Mucosa of descending colon (tissue), 3 donors: Measurements from ENCODE around the gene TIGD6. TPM values are rescaled to one million over a fixed set of nuclear protein-coding genes. Genes with fewer than 3 reads are reported as not detected.

Experiments used
- ATAC-seq: fragments of 200-7000 bp; cut with Tn5 transposase; one replicate; pipeline ENCODE4 v1.9.1; 2020; ENCODE audit warnings: mild to moderate bottlenecking, moderate library complexity
- DNase-seq, 3 donors: peaks; one replicate each; pipeline ENCODE4 v3.0.0-alpha.2; 2020
- H3K36me3 ChIP-seq: fragments of 200-600 bp; one replicate; pipeline ENCODE4 v1.8.0; 2021; ENCODE audit warnings: low read depth, mild to moderate bottlenecking
- H3K4me1 ChIP-seq: fragments of 200-600 bp; one replicate; pipeline ENCODE4 v1.8.0; 2021; ENCODE audit warnings: low read depth, mild to moderate bottlenecking
- H3K4me3 ChIP-seq: fragments of 200-600 bp; one replicate; pipeline ENCODE4 v1.8.0; 2021; ENCODE audit warnings: mild to moderate bottlenecking
- H3K9me3 ChIP-seq: fragments of 200-600 bp; one replicate; pipeline ENCODE4 v1.8.0; 2021; ENCODE audit warnings: mild to moderate bottlenecking
- CTCF ChIP-seq: fragments of 200-600 bp; IDR thresholded peaks from one replicate; pipeline ENCODE4 v1.8.0; 2022; ENCODE audit warnings: antibody characterized with exemption, mild to moderate bottlenecking
- intact Hi-C, 2 donors: fragments of 100-400 bp; cut with DNase I in 1 of 2; cut with micrococcal nuclease in 1 of 2; formaldehyde crosslinking; loops; one replicate each; pipeline versions ENCODE4 v1.11.0 to v1.11.1; 2022; cut with DNase I, micrococcal nuclease
- total RNA-seq, 3 donors: library from RNA; stranded (reverse); fragmentation: NEBNext Ultra II Directional in 2 of 3; extraction: Animal tissue kit (Norgen Biotek cat#: 25700) in 2 of 3; gene quantifications; one replicate each; pipeline versions ENCODE4 v1.2.1 to v1.2.4, GENCODE V29; 2021 to 2023
- donor health status: DM: no; HTN: no; CAD: no; lungs with moderate emphysema.
- donor health status: DM: no; HTN: no; CAD: no.
- donor health status: DM: no; HTN: yes; CAD: no.

TIGD6 gene
- total RNA-seq, 3 donors from 2014 or later = 3.0 to 4.3 (median 4.2) TPM

DNA sequence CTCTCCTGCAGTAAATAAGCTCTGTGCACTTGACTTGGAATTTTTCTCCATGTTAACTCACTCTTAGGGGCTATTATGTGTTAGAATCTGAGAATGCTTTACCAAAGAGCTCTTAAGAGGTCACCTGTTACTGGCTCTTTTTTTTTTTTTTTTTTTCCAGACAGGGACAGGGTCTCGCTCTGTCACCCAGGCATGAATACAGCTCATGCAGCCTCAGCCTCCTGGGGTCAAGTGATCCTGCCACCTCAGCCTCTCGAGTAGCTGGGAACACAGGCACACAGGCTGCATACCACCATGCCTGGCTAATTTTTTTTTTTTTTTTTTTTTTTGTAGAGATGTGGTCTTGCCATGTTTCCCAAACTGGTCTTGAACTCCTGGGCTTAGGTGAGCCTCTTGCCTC is 22.2 kb upstream of the TIGD6 start:
- H3K4me3 ChIP-seq = no peak overlapping the region
- no peaks in the 10 kb centered on the region for H3K9me3 ChIP-seq
- H3K4me1 ChIP-seq = no peaks in the 10 kb centered on the region
- H3K36me3 ChIP-seq = peaks cover 10% of the 10 kb centered on the region
- intact Hi-C loops = no loop called here
- no peak for DNase-seq
- TF ChIP-seq CTCF = no peak
- no peak for ATAC-seq

DNA sequence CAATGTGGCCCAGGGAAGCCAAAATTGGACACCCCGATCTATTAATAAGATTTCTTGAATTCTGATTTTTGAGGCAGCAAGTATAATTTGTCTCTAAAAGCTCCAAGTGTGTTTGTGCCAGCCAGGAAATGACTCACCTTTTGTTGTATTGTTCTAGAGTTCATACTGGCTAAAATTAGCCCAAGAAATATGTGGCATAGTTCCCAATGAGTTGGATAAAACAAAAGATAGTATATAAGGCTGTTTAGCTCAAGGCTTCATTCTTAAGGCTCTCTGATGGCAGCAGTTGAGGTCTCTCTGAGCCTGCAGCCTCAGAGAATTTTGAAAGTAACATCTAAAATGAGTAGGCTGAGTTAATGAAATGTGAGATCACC is 21.7 kb upstream of the TIGD6 start:
- TF ChIP-seq CTCF = no peak
- Histone ChIP-seq H3K9me3 (no peaks in the 10 kb centered on the region), H3K4me3 (no peak overlapping the region), H3K36me3 (peaks cover 10% of the 10 kb centered on the region), H3K4me1 (no peaks in the 10 kb centered on the region)
- DNase-seq (no peak), ATAC-seq (no peak)
- intact Hi-C loops = no loop called here

DNA sequence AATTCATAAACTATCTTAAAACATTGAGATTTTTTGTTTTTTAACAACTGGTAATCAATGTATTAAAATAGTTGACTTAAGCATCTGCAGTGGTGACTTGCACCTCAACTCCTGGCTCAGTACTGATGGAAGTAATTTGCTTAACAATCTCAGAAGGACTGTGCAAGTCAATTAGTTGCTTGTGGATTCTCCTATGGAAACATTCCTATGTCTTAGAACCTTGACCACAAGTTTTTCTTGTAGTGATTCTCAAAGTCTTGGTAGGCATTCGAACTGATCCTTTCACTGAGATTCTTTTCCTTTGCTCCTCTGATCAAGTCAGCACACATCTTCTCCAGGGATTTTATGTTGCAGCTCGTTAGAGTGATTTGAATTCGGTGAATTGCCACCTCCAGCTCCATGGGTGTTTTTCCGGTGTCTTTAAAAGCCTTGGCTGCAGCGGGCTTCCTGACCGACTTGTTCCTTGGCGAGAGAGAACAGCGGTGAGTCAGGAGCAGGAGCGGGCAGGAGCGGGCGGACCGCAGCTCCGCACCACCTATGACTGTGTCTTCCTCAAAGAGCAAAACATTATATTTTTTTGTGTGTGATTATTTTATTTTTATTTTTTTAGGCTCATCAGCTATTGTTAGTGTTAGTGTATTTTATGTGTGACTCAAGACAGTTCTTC is 21.2 kb upstream of the TIGD6 start:
- no peaks in the 10 kb centered on the region for H3K4me1 ChIP-seq
- no peaks in the 10 kb centered on the region for H3K9me3 ChIP-seq
- no peak for TF ChIP-seq CTCF
- intact Hi-C loops = no loop called here
- ATAC-seq (no peak), DNase-seq (no peak)
- peaks cover 10% of the 10 kb centered on the region for H3K36me3 ChIP-seq
- H3K4me3 ChIP-seq = no peak overlapping the region

- Histone ChIP-seq H3K4me1 (no peaks in the 10 kb centered on the region), H3K36me3 (peaks cover 10% of the 10 kb centered on the region), H3K9me3 (peaks cover 3% of the 10 kb centered on the region), H3K4me3 (no peak overlapping the region)
- intact Hi-C loops = no loop called here
- no peak for DNase-seq
- ATAC-seq = no peak
- no peak for TF ChIP-seq CTCF
Observed at GRCh38 chr5:150020249-150020648, 19.8 kb upstream of the TIGD6 start.

GRCh38 chr5:150017226-150018005 is 17.0 kb upstream of the TIGD6 start:
- peaks cover 3% of the 10 kb centered on the region for H3K9me3 ChIP-seq
- peaks cover 10% of the 10 kb centered on the region for H3K36me3 ChIP-seq
- peaks cover 6% of the 10 kb centered on the region for H3K4me1 ChIP-seq
- no peak for DNase-seq
- H3K4me3 ChIP-seq = no peak overlapping the region
- no peak for ATAC-seq
- TF ChIP-seq CTCF = no peak
- intact Hi-C loops = no loop called here
